ENCODE data around the gene SSBP3.

- TF ChIP-seq LEF1 (IDR thresholded peaks at IDR 0.05; ENCODE audit: borderline replicate concordance), result no peak
- TF ChIP-seq, protein P1, sequence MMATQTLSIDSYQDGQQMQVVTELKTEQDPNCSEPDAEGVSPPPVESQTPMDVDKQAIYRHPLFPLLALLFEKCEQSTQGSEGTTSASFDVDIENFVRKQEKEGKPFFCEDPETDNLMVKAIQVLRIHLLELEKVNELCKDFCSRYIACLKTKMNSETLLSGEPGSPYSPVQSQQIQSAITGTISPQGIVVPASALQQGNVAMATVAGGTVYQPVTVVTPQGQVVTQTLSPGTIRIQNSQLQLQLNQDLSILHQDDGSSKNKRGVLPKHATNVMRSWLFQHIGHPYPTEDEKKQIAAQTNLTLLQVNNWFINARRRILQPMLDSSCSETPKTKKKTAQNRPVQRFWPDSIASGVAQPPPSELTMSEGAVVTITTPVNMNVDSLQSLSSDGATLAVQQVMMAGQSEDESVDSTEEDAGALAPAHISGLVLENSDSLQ (IDR thresholded peaks at IDR 0.05), result no peak
These were observed 34.9 kb downstream of the SSBP3 start for GRCh38 chr1:54371038-54371941.

All from HEK293T (cell line).